Measurements from ENCODE around the gene DAZAP1.
"Not testable (repeated sequence)": the region's sequence is repeated elsewhere in the genome, so short reads cannot be mapped to it uniquely, and the experiment has no call there.

DAZAP1 gene

DNA sequence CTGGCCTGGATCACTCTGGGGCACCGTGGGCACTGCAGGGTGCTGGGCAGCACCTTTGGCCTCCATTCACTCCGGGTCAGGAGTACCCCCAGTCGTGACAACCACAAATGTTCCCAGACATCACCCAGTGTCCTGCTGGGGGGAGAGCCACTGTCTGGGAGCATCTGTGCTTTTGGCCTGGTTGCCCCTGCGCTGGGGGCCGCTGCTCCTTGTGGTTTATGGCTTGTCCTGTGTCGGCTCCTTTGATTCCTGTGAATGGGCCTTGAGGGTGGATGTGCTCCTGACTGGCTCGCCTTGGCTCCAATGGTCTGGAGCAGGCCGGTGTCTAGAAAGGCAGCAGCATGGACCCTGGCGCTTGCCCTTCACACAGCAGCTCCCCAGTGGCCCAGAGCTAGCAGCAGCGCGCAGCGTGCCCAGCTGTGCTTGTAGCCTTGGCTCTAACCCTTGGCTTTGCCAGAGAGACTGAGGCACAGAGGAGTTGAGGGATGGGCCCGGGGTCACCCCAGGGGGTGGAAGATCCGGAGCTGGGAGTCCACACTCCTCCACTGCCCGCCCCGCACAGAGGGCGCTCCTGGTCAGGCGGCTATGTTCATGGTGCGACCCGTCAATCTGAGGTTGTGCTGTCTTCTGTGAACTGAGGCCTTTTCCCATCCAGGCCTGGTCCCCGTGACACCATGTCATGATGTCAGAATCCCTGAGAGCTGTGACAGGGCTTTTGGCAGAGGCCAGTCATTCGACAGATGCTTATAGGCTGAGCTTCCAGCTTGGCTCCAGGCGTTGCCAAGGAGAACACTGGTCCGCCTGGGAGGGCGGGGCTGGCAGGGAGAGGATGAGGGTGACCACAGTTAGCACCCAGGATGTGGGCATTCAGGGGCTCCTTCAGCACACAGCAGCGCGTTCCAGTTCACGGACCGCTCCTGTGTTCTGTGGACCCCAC is 4.1 kb downstream of the DAZAP1 start:
- DNase-seq: no peak

DNA sequence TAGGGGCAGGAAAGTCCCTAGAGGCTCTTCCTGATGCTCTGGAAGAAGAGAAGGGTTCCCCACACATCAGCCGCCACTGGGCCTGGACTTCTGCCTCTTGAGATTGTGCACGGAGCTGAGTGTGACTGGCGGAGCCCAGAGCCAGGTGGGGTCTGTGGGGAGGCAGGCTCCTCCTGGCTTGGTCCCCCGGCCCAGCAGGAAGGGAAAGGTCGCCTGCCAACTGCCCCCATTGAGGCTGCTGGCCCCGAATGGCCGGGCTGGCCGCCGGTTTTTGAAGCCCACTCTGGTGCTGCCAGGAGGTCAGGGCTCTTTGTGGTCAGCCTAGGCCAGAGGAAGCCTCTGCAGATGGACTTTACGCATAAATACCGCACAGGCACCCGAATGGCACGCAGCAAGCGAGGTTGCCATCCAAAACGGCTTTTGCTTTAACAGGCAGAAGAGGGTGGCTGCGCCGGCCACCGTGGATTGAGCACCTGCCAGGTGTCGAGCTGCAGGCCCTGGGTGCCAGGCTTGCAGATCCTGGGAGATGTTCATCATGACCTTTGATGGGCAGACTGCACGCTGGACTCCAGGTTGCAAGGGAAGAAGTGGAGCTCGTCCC is 5.0 kb downstream of the DAZAP1 start:
- DNase-seq: no peak

DNA sequence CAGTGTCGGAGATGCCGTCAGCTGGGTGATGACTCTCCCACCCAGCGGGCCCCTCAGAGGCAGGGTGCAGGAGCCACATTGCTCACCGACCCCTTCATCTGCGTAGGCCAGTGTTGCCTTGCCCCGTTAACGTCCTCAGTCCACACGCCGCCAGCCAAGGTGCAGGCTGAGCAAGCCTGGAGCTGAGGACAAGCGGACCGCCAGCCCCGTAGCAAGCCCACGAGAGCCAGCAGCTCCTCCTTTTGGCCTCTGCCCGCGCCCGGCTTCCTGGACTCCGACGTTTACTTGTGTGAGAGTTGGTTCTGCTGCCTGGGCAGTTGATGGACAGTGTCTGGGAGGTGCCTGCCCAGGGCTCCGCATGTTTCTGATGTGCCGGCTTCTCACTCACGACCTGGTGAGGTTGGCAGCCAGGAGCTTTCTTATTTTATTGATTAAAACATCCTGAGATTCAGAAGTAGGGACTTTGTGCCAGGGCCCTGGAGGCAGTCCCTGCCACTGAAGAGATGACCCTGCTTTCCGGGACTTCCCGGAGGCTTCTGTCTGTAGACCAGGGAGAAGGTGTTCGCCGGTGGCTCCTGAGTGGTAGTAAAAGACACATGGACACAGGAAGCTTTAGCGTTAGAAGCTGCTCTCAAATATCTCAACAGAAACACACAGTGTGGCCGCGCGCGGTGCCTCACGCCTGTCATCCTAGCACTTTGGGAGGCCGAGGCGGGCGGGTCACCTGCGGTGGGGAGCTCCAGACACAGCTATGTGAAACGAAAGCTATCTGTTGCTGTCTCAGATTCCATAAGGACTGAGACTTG is 5.8 kb downstream of the DAZAP1 start:
- DNase-seq: no peak

DNA sequence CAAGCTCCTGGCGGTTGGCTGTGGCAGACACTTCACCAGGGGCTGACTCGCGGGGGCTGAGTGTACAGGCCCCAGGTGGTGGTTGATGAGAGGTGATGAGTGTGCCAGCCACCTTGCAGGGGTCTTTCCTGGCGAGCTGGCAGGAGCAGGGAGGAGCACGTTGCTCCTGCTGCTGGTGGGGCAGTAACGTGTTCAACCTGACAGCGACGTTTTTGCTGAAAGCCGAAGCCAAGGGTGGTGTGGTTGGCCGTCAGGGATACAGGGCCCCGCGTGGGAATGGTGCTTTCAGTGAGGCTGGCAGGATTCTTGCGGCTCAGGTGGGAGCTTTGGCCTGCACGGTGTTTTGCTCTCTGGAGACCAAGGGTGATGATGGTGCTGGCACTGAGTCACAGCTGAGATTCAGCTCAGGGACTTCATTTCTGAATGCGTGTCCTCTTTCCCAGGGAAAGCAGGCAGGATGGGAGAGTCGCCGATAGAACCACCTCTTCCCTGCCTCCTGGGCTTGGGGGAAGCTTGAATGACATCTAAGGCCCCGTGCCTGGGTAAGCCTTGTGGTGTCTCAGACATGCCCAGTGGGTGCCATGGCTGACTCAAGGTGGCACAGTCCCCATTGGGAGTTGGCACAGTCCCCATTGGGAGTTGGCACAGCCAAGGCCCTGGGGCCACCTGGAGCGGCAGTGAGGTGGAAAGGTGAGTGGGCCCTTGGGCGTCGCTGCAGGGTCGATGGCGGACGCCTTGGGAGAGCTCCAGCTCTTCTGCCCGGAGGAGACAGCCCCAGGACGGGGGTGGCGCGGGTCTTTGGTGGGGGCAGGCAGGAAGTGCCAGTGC is 8.8 kb downstream of the DAZAP1 start:
- DNase-seq: no peak

DNA sequence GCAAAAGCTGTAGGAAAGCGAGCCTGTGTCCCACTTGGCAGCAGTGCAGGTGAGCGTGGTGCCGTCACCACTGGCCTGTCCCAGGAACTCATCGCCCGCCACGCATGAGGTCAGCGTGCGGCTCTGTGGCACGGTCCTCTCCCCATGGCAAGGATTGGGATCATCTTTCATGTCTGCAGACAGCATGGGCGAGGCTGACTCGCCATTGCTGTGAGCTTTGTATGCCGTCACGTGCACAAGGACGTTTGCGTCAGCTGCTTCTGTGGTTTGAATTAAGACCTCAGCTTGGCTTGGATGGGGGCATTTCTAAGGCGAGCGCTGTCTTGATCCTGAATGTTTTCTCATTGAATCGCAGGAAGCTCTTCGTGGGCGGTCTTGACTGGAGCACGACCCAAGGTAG is 9.8 kb downstream of the DAZAP1 start:
- no peak for DNase-seq

DNA sequence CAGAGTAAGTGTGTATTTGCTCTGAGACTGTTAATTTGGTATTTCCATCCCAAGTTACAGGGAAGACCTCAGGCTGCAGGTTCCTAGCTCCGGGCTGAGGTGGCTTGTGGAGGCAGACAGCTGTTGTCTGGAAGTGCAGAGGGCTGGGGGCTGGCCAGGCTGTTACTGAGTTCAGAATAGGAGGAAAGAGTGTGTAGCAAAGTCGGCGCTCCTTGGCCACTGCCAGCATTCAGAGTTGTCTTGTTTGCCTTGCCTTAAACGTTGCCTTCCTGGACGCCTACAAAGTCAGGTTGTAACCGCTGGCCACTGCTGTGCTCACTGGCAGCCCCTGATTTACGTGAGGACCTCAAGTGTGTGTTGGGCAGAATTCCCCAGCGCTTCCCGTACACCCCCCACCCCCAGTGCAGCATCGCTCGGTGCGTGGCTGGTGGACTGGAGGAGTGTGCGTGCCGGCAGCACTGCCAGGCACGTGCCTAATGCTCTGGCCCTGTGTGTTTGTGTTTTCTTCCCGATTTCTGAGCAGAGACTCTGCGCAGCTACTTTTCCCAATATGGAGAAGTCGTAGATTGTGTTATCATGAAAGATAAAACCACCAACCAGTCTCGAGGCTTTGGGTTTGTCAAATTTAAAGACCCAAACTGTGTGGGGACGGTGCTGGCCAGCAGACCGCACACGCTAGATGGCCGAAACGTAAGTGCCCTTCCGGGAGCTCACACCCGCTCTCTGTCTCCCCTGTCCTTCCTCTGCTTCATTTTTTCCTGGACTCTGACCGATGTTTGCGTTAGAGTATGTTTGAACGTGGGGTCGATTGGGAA is 10.5 kb downstream of the DAZAP1 start:
- DNase-seq: no peak

DNA sequence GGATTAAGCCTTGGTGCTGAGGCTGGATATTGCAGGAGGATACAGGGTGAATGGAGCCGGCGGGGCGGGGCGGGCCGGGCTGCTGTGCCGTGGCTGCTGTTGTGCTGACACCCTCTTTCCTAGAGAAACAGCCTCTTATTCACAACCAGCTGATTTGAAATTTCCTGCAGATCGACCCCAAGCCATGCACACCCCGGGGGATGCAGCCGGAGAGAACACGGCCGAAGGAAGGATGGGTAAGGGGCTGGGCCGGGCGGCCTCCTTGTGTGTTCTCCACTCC is 11.1 kb downstream of the DAZAP1 start:
- no peak for DNase-seq

DNA sequence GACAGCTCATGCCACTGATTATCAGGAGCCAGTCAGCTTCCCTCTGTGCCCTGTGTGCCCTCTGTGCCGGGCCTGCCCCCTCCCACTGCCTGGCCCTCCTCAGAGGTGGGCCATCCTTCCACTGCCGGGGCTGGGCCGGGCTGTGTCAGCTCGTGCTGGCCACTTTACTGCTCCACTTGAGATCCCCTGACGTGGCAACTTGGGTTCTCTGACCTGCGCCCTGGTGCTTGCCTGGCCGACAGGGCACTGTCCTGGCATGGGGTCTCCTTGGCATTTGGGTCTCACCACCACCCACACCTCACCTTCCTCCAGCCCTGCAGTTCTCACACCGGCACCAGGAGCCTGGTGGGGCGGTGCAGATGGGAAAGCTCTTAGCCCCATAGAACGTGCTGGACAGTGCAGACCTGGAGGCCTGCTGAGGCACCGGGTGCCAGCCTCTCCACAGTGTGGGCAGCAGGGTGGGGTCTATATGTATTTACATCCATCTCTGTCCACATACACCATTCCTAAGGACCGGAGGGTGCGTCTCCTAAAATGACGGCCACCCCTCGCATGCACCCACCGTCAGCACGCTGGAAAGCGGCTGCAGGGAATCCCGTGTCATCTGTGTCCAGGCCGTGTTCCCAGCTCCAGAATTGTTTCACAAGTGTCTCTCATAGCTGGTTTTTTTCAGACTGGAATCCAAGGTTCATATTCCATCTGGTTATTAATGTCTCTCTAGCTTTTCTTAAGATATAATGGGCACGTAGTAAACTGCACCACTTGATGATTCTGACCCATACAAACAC is 11.8 kb downstream of the DAZAP1 start:
- DNase-seq: no peak

DNA sequence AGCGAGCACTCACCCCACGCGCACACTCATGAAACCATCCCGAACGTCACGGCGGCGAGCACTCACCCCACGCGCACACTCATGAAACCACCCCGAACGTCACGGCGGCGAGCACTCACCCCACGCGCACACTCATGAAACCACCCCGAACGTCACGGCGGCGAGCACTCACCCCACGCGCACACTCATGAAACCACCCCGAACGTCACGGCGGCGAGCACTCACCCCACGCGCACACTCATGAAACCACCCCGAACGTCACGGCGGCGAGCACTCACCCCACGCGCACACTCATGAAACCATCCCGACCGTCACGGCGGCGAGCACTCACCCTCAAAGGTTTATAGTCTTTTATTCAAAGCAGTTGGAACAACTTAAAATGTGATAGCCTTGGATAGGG is 12.7 kb downstream of the DAZAP1 start:
- not testable (repeated sequence) for DNase-seq

DNA sequence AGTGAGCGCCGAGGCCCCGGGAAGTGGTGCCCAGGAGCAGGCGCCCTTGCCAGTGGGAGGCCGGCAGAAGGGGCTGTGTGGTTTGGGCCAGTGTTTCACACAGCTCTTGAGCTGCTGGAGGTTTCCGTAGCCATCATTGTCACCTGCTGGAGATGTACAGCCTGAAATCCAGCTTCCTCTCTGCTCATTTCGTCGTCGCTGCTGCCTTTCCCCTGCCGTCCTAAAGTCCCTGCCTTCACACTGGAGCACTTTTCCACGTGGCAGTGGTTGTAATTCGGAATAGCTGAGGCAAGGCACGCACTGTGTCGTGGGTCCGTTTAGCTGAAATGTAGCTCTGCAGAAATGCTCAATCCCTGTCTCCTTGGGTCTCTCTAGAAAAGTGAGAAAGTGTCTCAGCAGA is 13.2 kb downstream of the DAZAP1 start:
- DNase-seq: no peak

DNA sequence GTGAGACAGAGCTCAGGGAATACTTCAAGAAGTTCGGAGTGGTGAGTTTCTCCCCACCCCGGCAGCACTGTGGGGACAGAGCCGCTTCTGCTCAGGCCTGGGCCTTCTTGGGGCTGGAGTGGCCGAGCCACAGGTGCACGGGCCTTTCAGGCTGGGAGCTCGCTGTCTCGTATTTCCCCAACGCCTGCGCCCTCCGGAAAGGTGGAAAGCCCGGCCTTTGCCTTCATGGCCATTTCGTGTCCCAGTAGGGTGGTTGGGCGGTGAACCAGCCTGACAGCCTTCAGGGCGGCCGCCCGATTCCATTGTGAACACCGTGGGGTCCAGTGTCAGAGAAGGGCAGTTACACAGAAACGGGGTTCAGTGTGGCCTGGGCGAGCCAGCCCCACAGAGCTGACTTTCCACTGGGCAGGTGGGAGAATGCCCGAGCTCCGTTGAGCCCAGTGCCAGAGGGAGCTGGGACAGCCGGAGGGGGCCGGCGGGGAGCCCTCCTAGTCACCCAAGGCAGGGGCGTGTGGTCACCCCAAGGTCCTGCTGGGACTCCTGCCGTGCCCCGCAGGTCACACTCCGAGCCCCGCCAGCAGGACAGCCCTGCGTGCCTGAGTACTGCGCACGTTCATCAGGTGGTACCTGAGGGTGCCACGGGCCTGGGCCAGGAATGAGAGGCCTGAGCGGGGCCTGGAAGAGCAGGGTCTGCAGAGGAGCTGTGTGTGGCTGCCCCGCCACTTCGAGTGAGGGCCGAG is 14.0 kb downstream of the DAZAP1 start:
- no peak for DNase-seq

DNA sequence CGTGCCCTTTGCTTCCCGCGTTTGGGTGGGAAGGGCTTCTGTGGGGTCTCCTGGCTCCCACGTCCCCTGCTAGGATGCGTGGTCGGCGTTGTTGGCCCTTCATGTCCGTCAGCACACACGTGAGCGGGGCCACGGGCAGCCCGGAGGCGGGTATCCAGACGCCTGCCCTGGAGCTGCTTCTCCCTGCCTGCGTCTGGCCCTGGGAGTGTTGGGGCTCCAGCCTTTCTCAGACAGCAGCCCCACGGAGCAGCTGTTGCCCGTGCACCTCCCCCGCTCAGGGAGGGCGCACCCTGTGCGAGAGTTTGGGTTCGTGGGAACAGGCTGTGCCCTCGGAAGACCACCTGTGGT is 14.5 kb downstream of the DAZAP1 start:
- no peak for DNase-seq

DNA sequence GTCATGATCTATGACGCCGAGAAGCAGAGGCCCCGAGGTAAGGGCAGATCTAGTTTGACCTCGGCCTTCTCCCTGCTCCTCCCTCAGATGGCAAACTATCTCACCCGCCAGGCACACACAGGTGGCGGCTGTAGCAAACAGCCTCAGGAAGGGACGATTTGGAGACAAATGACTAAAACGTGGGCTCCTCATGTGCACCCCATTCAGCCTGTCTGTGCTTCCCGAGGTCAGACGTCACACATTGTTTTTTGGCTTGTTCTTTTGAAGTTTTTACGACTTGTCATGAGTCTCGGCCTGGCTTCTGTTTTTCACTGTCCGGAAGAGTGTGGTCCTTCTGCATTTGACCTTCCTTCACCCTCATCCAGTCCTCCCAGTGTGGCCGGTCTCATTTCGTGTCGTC is 15.0 kb downstream of the DAZAP1 start:
- DNase-seq: no peak

DNA sequence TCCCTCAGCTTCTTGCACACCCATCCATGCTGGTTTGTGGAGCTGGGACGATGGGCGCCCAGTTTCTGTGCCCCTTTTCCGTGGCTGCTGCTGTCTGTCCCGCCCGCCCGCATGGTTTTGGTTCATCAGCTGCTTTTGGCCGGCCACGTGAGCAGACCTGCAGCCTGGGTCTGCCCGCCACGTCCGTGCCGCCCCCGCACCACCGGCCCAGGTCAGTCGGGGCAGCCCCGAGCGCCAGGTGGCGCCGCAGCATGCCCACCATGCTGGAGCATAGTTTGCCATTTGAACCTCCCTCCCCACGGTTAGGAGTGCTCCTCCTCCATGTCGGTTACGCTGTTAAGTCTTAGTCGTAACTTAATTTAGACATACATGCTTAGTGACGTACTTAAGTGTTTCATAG is 15.6 kb downstream of the DAZAP1 start:
- no peak for DNase-seq

DNA sequence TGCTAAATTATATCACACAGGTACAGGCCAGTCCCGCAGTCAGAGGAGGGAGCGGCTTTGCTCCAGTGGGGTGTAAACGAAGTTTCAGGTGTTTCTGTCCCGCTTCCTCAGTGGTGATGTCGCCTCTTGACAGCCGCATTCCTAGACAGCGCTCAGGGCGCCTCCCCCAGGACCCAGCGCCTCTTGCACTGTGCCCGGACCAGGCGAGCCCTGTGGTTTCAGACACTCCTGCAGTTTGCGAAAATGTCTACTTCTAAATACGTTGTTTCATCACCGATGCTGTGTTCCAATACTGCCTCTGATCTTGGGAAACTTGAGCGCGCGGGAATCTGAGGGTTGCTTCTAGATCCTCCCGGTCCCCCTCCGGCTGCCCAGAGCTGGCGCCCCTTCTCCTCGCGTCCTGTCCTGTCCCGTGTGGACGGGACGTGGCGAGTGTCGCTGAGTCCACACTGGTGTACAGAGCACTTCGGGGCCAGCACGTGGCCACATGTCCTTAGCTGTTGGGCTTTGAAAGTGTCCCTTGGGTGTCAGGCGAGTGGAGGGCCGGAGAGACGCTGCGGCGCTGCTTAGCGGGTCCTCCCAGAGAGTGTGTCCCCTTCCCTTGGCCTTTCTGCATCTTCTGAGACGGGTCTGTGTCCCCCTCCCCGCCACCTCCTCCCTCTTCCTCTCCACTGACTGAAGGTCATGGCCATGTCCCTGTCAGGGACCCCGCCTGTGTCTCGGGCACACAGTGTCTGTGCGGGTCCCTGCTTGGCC is 16.2 kb downstream of the DAZAP1 start:
- no peak for DNase-seq

DNA sequence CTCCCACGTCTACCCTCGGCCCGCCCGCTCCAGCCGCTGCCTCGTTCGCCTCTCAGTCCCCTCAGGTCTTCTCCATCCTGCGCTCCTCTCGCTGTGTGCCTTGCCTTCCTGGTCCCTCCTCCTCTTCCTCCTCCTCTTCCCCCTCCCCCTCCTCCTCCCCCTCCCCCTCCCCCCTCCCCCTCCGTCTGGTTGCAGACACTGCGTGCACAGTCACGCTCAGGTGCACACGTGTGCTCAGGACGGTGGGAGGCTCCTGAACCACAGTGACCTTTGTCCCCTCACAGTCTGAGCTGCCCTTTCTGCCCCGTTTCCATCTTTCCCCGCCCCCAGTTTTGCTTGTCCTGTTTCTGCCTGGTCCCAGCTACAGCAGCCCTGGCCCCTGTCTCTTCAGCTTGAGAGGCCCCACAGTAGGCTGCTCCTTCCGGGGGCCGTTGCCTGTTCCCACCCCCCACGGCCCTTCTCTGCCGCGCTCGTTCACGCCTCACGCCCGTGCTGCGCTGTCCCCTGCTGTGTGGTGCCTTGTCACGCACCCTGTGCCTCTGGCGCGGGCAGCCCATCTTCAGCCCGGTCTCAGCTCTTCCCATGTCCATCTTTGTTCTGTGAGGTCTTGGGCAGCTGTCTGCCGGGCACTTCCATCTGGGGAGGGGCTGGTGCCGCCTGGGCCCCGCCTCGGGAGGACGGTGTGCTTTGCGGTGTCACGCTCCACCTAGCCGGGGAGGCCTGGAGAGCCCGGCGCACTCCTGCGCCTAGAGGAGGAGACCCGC is 17.0 kb downstream of the DAZAP1 start:
- no peak for DNase-seq

DNA sequence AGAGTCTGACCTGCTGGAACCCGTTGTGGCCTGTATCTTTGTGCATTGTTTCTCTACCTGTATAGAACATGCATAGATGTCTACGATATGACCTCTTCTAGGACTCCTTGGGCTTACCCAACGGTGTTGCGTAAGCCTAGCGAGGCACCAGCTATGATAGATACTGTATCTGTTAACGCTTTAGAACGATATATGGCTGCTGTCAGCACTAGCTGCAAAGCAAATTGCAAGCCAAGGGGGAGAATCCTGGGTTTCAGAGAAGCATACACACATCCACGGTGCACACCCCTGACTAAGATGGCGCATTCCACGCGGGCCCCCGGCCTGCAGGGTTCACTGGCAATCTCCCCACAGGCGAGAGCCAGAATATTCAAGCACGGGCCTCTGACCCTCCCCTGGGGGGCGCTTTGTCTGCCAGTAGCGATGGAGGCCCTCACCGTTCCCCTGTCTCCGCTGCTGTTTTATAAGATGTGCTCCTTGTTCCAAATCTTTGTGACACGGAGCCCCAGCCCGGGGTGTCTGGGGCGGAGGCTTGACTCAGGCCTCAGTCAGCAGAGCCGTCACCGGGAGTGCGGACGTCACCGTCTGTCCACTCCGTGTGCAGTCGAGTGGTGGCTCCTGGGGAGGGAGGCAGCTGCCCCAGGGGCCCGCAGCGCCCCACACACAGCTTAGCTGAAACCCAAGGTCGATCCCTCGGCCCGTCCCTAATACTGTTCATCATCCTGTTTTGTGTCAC is 17.9 kb downstream of the DAZAP1 start:
- no peak for DNase-seq

DNA sequence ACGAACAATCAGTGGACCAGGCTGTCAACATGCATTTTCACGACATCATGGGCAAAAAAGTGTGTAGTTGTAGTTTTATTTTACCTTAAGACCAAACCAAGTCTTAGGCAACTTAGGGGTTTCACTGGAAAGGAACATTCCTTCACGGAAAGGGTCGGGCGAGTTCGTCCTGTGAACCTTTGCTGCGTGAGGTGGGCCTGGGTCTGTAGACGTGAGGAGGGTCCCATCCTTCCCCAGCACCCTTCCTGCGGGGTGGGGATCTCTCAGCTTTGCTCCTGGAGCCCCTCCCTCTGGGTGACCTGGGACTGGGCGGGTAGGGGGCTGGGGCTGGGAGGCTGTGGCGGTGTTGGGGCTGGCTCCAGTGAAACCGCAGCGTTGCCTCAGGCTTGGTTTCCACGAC is 18.5 kb downstream of the DAZAP1 start:
- DNase-seq: no peak
